Measurements from ENCODE around the gene NPPA.
A peak's percentile ranks its signal among the peaks of the same experiment; 100 is the strongest.
"Not testable (repeated sequence)": the region's sequence is repeated elsewhere in the genome, so short reads cannot be mapped to it uniquely, and the experiment has no call there.

The NPPA gene

DNA sequence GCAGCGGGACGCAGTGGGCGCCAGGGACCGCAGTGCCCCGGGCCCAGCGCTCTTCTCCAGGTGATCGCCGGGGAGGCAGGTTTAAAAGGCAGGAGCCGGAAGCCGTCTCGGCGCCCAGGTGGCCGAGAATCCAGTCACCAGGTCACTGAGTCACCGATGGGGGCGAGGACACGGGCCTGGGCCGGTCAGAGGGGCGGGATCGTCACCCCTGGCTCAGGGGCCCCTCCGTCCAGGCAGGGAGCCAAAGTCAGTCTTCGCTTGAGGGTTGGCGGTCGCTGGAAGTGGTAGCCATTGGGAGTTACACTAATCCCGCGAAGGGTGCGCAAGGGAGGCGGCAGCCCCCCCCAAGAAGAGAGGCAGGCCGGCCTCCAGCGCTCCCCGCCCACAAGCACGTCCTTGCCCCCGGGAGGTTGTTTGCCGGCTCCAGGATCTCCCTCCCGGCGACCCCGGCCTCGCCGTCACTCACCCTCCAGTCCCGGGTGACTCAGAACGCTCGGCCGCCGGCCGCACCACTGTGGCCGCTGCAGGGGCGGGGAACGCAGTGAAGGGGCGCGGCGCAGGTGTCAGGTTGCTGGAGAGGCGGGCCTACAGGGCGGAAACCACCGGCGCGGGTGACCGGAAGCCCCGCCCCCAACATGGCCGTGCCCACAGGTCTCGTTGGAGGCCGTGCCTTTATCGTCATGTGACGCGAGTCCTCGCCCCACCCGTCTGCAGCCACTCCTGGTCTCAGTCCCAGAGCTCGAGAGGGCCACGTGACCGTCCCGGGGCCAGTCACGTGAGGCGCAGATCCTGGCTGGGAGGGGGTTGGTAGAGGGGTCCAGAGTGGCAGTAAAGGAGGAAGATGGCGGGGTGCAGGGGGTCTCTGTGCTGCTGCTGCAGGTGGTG lies 41.9 kb downstream of the NPPA start, which contains the start of the genes CLCN6 and MTHFR:
Gene CLCN6, plus strand, starts transcription at position 770 of the 885 bp plus-strand sequence. Its CDS starts 72 bp downstream, at position 842.
Gene MTHFR, minus strand, starts transcription at position 543 of the 885 bp plus-strand sequence. CDS start 2,848 bp downstream, outside the sequence.
- DNase-seq: peak; percentile 98

DNA sequence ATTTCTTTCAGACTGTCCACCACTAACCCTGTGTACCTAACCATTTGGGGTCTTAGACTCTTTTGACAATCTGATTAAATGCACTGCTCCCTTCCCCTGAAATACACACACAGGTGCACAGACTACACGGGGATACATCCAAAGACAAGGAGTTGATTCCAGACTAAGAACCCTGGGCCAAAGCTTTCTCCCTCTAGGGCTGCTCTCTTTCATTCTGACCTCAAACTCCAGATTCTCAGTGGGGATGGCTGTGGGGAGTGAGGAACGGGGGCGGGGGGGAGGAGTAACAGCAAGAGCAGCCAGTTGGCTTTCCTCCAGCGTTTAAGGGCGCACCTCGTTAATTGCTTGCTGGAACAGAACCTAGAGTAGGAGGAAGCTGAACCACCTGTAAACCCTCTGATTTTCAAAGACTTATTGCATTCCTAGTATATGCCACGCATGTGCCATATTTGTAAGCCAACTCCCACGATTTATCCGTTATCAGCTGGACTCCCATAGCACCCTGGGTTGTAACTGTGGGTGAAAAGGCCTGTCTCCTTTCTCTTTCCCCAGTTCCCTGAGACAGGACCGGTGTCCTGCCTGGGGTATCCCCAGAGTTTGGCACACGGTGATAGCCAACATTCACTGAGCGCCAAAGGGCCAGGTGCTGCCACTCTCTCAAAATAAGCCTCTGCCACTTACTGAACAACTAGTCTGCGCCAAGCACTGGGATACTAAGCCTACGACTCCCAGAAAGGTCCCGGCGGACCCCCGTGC lies 42.7 kb downstream of the NPPA start:
- peak; percentile 5 for DNase-seq

DNA sequence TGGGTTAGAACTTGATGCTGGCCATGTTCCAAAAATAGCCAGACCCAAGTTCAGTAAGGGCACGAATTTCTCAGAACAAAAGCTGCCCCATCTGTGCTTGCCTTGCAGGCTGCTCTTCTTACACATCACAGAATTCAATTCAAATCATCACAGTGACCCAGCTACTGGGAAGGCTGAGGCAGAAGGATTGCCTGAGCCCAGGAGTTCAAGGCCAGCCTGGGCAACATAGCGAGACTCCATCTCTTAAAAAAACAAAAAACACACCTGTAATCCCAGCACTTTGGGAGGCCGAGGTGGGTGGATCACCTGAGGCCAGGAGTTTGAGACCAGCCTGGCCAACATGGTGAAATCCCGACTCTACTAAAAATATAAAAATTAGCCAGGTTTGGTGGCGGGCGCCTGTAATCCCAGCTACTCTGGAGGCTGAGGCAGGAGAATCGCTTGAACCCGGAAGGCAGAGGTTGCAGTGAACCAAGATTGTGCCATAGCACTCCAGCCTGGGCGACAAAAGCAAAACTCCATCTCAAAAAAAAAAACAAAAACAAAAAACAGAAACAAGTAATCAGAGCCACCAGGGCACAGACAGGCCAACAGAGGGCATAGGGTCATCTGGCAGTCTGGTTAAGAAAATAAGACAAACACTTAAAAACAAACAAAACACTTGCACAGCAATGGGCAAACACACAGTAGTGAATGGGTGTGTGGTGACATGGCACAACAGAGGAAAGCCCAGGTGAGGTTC lies 43.5 kb downstream of the NPPA start:
- DNase-seq: not testable (repeated sequence)

DNA sequence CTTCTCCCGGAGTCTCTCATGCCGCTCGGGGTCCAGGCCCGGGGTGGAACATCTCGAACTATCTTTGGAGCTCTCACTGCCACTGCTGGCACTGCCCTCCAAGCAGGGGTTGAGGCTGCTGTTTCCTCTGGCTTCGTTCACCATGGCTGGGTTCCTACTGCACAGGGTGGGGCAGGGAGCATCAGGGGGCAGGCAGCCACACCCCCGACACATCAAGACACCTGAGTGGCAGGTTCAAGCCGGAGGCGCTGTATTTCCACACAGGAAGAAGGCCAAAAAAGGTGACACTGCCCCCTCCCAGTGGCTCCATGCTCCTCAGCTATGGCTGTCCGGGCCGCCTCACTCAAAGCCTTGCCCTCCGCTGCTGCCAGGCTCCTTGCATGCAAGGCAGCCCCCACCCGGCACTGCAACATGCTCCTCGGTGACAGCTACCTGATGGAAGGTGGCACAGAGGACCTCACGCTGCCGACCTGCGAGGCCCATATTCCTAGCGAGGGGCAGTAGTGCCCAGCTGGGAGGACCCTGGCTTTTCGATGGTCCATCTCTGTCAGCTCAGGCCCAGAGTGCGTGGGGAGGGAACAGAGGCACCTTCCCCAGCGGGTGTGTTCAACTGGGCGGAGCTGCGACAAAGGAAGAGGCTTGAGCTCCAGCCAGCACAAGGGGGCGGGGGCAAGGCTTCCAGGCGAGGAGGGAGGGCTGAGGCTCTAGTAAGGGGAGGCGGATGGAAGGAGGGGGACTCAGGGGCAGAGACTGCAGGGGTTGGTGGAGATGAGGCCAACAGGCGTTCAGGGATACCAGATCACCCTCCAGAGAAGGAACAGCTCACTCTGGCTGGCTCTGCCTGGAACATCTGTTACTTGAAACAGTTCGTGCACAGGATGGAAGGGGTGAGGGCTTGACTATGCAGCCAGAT lies 44.4 kb downstream of the NPPA start:
- DNase-seq: peak; percentile 58

DNA sequence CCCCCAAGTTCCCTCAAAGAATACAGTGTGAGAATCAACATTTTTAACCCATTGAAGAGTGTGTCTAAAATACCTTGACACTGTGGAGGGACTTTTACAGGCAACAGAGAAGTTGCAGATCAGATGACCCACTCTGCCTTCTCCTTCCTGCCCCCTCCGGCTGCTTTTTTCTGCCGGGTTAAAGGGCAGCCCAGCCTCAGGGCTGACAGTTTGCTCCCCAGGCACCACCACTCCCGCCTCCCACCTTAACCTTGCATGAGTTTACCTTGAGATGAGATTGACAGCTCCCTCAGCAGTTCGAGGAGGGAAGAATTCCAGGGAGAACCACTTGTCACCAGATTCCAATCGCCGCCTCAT lies 45.0 kb downstream of the NPPA start:
- no peak for DNase-seq

DNA sequence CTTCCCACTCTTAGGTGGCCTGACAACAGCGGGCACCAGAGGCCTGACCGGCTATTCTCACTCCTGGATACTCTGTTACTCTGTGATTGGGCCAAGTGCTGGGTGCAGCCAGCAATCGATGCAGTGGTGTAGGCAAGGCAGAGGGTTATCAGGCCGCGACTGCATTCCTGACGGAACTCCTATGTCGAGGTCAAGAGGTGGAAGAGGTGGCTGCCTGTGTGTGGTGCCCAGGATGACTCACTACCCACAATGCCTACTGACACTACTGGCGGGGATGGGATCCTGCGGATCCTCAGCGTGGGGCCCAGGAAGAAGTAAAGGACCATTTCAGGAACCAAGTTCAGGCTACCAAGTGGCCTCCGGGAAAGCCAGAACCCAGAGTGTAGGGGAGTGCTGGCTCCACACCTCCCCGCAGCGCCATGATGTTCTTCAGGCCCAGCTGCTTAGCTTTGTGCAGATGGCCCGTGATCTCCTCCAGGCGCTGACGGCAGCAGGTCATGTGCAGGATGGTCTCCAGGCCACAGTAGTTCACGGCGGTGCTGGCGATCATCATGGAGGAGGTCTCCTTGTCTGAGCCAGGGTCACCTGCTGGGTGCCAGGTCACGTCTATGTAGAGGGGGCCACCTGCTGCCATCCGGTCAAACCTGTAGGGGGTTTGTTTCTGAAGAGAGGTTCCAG lies 46.7 kb downstream of the NPPA start:
- DNase-seq: no peak

DNA sequence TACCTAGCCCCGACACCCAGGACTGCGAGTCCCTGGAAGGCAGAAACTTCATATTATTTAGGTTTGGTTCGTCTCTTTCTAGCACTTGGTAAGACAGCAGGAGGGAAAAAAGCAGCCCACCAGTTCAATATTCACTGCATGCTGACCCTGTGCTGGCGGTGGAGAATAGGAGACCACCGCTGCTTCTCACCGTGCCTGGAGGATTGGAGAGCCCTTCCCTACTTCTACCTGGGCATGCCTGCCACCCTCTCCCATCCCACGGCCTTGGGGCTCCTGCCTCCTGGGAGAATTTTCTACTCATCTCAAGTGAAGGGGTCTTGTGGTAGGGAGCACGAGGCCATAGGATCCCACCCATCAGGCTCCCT lies 47.2 kb downstream of the NPPA start:
- no peak for DNase-seq

DNA sequence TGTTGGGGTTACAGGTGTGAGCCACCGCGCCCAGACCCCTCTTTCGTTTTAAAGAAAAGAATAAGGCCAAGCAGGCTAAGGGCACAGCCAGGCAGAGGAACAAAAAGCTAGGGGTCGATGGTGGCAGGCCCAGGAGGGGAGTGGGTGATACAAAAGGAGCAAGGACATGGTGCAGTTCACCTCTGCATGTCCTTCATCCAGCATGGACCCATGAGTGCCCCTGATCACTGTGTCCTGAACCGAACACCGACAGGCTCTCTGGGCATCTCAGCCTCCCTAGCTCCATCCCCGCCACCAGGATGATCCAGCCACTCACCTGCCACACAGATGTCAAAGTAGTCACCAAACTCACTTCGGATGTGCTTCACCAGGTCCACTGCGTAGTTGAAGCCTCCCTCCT lies 47.7 kb downstream of the NPPA start:
- DNase-seq: no peak

DNA sequence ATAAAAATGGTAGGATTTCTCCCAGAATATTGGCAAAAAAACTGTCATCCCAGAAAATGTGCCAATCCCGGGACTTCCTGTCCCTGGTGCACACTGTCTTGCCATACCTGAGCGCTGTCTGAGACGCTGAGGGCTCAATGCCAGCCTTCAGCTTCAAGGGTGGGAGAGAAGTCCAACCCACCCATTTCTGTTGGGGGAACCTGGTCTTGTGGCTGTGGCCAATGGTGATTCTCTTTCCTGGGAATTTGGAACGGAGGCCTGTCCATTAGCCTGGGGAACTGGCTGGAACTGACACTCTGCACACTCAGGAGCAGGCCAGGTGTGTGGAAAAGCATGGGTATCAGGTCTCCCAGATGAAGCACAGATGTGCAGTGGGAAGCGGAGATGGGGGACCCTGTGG lies 48.5 kb downstream of the NPPA start:
- DNase-seq: no peak

DNA sequence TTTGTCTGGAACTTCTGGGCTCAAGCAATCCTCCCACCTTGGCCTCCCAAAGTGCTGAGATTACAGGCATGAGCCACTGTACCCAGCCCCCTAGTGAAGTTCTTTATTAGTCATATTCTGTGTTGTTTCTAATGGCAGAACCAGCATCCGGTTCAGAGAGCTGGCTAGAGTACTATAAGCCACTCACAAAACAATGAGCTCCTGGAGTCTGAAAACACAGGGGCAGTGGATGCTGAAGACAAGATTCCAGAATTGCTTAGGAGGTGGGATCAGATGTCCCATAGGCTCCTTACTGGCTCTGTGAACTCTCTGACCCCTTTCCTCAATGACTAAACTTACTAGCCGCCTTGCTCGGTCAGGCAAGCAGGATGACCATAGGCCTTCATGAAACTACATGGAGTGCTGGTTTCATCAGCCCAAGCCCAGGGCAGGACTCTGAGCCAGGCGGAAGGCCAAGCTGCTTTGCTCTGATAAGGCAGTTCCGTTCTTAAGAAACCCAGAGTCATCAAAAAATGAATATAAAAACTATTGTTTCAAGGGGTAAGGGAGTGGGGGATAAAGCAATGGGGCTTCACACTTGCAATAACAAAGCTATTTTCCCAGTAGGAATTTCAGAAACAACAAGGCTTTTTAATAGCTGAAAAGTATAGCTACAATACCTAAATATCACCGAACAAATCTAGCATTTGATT lies 49.9 kb downstream of the NPPA start:
- DNase-seq: no peak

DNA sequence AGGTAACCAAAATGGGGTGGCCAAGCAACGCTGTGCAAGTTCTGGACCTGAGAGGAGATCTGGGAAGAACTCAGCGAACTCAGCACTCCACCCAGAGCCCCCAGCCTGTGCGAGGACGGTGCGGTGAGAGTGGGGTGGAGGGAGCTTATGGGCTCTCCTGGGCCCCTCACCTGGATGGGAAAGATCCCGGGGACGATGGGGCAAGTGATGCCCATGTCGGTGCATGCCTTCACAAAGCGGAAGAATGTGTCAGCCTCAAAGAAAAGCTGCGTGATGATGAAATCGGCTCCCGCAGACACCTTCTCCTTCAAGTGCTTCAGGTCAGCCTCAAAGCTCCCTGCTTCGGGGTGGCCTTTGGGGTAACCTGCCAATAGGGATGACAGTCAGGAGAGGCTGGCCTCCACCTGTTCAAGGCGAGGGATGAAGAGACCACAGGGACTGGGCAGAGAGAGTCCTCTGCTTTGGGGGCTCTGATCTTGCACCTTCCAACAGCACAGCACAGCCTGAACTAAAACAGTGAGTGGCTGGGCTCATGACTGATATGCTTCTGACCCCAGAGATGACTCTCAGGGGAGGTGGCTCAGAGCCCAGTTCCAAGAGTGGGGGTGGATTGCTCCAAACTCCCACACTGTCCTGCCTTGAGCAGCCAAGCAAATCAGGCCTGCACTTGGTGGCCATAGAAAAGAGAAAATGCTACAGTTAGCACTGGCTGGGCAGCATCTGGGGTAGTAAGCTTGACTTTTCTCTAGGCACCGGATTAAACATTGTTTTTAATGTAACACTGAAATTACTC lies 51.4 kb downstream of the NPPA start:
- DNase-seq: no peak
